Hematopoietic multipotent progenitor cell treated with erythropoietin and hydrocortisone succinate and interleukin-3 and kit ligand, for 6 days (in vitro differentiated cells): ENCODE results near the gene CNTNAP2.

Experiments used
- DNase-seq: peaks from one replicate; pipeline ENCODE4 v3.0.0-alpha.2; 2015

The CNTNAP2 gene

DNA sequence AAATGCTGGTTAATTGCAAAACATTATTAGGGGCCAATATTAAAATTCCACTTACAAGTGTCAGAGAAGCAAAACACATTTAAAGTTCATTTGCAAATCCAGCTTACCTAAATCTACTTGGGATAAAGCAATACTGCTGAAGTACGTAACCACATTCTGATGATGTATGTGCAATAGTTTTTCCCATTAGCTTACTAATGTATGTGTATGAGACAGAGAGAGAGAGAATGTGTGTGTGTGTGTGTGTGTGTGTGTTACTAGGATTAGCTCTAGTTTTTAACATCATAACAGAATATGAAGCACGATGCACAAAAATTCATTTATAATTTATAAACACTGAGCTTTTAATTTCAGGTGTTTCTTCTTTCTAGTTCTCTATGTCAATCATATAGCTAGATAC is 1399.8 kb downstream of the CNTNAP2 start:
- DNase-seq = no peak

DNA sequence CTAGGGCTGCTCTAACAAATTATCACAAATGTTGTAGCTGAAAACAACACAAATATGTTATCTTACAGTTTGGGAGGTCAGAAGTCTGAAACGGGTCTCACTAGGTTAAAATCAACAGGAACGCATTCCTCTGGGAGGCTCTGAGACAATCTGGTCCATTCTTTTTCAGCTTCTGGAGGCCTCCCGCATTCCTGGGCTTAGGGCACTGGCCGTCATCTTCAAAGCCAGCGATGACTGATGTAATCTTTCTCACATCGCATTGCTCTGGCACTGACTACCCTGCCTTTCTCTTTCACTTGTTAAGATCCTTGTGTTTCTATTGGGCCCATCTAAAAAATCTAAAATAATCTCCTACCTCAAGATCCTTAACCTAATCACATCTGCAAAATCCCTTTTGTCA is 1402.5 kb downstream of the CNTNAP2 start:
- no peak for DNase-seq

DNA sequence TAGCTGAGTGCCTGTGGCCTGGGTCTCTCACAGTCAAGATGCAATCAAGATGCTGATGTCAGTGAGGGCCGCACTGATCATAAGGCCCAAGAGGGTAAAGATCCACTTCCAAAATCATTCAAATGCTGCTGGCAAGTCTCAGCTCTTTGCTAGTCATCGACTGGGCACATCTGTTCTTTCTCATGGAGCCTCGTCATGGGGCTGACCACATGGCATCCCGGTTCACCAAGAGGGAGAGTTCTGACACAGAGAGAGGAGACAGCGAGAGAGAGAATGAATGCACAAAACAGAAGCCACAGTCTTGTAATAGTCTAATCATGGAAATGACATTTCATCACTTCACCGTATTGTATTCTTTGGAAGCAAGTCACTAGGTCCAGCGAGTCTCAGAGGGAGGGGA is 1406.5 kb downstream of the CNTNAP2 start:
- no peak for DNase-seq

DNA sequence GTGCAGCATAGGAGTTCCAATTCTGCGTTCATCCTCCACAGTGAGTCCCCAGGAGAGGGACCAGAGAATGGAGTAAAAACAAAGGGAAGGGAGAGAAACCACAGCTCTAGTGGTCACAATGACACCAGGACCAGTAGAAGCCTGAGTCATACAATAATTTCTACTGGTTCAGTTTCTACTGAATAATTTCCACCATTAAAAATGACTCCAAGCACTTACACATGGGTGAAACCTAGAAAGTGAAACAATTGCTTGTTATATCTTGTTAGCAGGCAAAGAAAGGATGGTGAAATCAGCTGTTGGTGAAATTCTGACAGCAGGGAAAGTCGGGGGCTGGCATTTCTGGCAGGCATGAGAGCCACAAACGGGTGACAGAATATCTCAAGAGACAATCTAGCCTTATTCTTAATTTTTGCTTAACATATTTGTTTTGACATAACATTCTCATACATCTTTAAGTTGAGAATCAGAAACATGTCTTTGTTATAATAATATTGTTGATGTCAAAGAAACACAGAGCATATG is 1408.2 kb downstream of the CNTNAP2 start:
- no peak for DNase-seq

DNA sequence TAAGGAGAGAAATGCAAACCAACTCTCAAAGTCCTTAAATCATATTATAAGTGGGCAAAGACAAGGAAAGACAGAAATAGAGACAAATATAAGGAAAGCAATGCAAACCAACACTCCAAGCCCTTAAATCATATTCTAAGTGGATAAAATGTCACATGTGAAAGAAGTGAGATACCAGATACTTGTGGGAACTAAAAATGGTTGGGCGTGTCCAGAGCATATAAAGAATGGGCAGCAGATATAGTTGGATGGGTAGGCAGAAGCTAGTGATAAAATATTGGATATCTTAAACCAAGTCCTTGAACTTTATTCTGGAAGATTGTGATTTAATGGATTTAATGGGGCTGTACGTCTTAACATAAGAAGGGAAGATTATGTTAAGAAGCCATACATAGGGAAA is 1408.7 kb downstream of the CNTNAP2 start:
- no peak for DNase-seq

DNA sequence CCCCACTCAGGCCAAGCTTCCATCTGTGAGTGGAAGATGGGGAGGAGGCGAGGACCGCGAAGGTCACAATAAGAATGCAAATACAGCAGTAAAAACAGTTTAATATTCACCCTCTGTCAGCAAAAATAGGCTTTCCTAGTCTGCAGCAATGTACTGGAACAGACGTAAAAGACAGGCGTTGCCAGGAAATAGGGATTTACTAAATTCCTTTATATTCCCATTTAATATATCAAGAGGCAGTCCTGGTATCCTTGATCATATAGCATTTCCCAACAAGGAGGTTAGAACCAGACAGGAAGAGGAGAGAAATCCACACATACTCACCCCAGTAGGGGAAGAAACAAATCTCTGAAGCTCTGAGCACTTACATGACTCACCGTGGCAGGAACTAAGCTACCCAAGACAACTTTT is 1419.1 kb downstream of the CNTNAP2 start:
- no peak for DNase-seq

DNA sequence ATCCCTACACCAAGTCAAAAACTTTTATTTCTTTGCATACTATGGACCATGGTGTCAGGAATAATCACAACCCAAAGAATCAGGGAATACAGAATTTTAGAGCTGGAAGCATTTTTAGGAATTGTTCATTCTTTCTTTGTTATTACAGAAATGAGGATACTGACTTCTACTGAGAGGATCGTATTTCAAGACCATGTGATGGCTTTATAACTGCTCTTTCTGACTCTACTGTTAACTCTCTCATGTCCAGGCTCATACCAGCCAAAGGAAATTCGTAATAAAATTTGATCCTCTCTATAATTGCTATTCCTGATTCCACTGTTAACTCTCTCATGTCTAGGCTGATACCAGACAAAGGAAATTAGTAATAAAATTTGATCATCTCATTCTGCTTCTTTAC is 1423.1 kb downstream of the CNTNAP2 start:
- DNase-seq = no peak

DNA sequence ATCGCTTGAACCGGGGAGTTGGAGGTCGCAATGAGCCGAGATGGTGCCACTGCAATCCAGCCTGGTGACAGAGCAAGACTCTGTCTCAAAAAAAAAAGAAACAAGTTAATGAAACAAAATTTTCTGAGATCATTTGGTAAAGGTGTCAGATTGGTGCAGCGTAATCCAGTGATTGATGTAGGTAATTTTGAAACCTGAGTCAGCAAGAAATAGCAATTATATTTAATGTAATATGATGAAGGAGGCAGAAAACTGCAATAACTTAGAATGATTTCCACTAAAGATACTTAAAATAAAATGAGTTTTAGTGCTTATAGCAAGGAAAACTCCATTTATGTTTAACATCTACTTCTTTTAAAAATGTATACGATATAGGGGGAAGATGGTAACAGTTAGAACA is 1424.1 kb downstream of the CNTNAP2 start:
- no peak for DNase-seq

DNA sequence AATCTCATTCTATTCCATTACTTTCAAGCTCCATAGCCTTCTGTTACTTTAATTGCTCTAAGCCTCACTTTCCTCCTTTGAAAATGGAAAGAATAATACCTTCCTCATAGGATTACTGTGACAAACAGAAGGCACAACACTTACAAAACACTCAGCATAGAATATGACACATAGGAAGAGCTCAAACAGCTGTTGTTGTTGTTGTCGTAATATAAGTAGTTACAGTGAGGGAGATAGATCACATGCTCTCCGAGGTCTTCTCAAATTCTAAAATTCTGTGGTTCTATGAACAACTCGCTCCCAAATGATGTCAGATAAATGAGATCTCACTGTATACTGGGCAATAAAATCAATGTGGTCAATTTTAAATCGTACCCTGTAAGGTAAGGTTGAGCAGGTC is 1424.7 kb downstream of the CNTNAP2 start:
- DNase-seq = no peak

DNA sequence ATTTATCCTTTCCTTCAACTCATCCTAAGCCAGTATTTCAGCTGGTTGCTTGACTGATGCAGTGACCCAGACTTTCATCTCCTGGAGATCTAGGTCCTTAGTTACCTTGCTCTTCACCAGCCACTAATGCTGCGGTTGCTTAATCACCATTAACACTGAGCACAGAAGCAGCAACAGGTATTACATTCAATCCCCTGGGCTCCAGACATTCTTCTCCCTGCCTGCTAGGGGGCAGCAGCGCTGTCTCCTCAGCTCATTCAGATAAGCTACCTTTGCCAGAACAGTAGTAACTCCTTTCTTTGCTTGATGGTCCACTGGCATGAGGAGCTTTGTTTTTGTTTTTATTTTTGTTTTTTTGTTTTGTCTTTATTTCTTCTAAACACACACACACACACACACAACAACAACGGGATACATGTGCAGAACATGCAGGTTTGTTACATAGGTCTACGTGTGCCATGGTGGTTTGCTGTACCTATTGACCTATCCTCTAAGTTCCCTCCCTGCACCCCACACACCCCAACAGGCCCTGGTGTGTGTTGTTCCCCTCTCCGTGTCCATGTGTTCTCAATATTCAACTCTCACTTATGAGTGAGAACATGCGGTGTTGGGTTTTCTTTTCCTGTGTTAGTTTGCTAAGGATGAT is 1430.8 kb downstream of the CNTNAP2 start:
- peak; percentile 70 for DNase-seq

DNA sequence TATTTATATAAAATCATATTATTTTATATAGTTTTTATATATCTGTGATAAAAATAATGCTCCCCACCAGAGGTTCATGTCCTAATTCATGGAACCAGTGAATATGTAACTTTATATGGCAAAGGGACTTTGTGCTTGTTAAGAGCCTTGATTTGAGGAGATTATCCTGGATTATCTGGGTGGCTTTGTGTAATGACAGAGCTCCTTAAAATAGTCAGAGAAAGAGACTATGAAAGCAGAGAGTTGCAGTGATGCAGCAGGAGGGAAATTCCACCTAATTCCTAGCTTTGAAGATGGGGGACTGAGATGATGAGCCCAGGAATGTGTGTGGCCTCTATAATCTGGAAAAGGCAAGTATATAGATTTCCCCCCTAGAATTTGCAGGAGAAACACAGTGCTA is 1439.7 kb downstream of the CNTNAP2 start:
- DNase-seq = no peak

DNA sequence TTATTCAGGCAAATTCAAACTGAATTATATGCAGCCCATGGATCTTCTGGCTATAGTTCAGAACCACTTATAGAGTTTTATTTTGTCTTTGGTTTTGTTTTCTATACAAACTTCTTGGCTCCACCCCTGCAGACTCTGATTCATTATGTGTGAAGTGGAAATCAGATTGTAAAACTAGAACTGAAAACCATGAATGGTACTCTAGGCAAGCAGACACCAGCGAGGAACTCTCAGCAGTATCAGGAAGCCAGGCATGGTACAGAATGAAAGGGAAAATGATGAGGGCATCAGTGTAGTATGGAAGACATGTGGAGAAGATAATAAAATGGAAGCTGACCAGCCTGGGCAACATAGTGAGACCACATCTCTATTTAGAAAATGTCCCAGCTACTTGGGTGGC is 1447.1 kb downstream of the CNTNAP2 start:
- DNase-seq = no peak

DNA sequence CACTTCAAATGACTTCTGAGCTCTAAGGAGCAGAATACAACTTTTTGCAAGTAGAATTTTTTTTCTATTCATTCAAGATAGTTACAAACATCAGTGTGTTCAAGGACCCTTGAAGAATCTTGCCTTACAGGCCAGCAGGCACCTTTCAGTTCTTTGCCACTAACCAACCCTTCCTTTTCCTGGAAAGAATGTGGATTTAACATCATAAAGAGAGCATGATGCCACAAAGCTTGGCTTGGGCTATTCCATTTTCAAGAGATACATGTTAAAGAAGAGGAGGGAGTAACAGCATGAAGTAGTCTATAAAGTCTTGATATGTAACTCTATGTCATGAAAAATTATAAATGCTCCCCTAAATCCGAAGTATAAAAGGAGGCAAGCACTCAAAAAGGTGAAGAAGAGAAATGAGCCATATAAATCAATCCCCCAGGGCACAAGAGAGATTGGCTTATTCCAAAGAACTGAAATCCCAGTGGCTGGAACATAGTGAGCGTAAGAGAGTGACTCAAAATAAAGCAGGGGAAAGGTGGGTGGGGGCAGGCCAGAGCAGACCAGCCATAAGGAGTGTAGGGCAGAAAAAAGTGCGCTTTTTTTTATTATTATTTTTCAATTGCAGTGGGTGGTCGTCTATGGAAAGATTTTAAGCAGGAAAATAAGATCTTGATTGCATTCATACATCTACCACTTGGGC is 1448.3 kb downstream of the CNTNAP2 start:
- no peak for DNase-seq

DNA sequence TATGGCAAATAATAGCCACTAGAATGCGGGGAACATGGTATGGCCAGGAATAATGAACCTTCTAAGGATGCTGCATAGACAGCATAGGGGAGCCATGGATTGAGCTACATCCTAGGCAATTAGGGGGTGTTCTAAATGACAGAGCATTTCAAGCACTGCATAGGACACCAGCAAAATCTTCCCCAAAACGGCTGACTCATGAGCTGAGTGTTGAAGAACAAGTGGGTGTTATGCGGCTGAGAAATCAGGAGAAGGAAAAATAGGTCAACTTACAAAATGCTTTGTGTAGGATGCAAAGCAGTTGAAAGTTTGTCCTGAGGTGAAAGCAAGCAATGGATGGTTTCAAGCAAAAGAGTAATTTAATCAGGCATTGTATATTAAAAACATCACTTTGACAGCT is 1450.4 kb downstream of the CNTNAP2 start:
- DNase-seq = no peak

DNA sequence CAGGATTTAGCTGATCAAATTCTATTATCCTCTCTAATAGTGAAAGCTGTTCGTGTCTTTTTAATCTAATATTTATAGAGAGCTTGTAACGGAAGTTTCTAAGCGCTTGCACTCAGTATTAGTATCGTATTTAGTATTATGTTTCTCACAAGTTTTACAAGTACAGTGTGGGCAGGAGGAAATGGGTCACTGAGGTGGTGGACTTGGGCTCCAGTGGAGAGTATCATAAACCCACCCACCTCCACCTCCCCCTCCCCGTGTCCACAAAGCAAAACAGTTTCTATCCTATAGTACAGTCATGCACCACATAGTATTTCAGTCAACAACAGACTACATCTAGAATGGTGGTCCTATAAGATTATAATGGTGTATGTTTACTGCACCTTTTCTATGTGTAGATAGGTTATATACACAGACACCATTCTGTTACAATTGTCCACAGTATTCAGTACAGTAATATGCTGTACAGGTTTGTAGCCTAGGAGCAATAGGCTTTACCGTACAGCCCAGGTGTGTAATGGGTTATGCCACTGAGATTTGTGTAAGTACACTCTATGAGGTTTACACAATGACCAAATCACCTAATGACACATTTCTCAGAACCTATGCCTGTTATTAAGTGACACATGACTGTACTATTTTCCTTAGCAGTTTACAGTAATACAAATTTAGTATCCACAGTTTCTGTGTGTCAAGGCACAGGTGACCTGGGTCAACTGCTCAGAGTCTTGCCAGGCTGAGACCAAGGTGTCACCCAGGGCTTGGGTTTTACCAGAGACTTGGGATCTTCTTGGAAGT is 1452.7 kb downstream of the CNTNAP2 start:
- no peak for DNase-seq

DNA sequence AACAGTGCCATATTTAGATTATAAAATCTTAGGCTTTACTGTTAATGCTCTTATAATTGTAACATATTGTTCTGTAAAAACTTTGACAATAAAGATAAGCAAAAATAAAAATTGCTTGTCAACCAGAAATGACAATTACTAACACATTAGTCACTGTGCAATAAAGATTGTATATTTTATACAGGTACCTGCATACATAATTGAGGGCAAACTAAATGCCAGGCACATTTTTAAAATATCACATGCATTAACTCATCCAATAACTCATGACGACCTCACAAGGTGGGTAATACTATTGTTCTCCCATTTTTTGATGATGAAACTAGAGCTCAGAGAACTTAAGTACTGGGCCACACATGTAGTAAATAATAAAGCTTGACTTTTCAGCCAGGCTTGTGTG is 1453.8 kb downstream of the CNTNAP2 start:
- DNase-seq = no peak

DNA sequence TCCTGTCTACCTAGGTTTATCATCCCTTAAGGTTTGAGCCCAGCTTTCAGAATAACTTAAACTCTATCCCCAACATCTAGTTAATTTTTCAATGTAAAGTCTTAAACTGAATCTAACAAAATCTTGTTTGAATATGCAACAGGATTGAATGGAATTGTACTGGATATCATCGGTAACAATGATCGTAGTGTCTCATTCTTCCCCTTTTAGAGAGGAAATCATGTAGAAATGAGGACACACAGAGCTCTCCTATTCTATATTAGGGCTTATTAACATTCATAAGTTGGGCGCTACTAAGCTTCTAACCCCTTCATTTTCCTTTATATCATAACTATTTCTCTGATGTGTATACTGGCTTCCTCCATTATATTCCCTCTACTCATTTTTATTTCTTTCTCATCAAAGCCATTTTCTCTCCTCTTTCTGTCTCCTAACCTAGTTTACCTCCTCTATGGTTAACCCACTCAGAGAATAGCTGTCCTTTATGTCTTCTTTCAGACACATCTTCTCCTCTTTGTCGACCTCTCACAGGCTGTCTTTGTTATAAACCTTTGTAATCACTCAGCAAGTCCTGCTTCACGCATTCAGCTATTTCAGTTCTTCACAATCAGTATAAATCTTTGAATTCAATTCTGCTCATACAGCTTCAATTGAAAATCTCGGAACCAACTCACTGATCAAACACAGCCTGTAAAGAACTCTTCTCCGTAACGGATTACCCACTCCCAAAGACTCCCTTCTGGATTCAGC is 1455.0 kb downstream of the CNTNAP2 start:
- no peak for DNase-seq

DNA sequence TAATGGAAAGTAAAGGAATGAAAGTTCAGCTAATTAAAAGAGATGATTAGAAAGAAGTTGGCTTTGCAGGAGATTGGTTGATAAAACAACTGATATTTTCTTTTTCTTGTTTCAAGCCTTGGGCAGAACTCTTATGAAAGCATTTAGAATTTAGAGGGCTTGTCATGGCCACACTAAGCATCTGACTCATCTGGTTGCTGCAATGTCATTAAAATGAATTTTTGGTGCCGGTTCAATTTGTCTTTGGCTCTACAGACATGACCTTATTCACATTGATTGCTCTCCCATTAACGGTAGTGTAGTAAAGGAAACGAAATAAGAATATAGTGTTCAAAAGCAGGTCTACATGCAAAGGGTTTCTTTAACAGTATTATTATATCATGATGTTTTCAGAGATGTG is 1461.6 kb downstream of the CNTNAP2 start:
- no peak for DNase-seq

DNA sequence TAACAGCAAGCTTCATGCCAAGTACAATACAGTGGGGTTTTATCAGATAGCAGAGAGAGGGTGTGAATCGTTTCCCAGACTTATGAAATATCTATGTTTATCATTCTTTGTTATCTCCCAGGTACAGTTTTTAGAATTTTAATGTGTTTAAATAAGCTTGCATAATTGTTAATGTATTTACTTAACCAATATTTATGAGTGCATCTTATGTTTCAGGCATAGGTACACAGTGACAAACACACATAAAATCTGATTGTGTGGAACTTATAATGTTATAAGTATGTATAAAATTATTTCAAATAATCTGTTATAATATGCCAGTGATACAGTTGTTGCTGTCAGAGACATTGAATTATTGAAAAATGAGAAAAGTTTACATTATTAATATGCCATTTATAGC is 1462.5 kb downstream of the CNTNAP2 start:
- no peak for DNase-seq

DNA sequence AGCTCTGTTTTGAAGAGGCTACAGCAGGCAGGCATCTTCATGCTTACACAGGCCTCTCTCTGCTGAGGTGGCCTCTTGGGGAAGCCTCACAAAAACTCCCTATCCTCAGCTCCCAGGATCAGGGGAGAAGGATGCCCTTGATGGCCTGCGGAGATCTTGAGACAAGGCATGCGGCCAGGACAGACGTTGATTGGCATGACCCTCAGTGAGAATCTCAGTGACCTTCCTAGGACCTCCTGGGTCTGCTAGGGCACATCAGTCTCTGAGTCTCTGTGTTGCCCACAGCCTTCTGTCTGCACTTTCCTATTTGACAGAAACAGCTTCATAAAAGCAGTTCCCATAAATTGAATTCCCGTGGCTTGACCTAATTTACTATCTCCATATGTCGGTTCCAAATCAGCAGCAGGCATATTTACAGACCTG is 1468.2 kb downstream of the CNTNAP2 start:
- no peak for DNase-seq

DNA sequence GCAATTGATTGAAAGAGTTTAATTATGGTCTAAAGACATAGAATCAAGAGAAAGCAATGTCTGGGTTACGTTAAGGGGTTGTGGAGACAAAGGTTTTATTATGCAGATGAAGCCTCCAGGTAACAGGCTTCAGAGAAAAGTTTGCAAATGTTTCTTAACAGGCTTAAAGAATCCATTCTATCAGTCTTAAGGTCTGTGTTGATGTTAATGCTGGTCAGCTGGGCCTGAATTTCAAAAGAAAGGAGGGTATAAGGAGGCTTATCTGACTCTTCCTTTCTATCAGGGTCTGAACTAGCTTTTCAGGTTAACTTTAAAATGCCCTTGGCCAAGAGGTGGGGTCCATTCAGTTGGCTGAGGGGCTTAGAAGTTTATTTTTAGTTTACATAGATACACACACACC is 1469.5 kb downstream of the CNTNAP2 start:
- DNase-seq = no peak

DNA sequence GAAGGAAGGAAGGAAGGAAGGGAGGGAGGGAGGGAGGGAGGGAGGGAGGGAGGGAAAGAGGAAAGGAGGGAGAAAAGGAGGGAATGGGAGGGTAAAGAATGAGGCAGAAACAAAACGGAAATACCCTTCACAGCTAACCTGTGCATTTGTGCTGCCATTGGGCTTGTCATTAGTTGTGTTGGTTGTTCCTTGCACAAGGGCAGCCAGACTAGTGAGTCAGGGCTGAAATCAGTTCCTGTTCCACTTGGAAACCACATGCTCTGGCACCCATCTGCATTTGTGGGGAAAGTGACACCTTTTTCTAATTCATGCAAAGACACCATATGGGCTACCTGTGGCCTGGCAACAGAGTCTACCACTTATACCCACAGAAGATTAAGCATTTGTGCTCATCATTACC is 1469.9 kb downstream of the CNTNAP2 start:
- no peak for DNase-seq
